NCI-H345 (cell line): Measurements from ENCODE around the gene SELENOW.
A peak's percentile ranks its signal among the peaks of the same experiment; 100 is the strongest.
"Not testable (repeated sequence)": the region's sequence is repeated elsewhere in the genome, so short reads cannot be mapped to it uniquely, and the experiment has no call there.

Experiments
- DNase-seq: peaks from one replicate; lab custom pipeline; 2025; lab: John Stamatoyannopoulos, UW

SELENOW gene

GRCh38 chr19:47778049-47778953, at the start of gene SELENOW:
Gene SELENOW, plus strand, starts transcription at chr19:47778703. Its CDS starts 83 bp downstream, at chr19:47778786.
- peak; percentile 76 for DNase-seq

- no peak for DNase-seq
These were observed 49.1 kb upstream of the SELENOW start for GRCh38 chr19:47729468-47729798.

- peak; percentile 31 for DNase-seq
These were observed 48.5 kb upstream of the SELENOW start for GRCh38 chr19:47729799-47730520.

GRCh38 chr19:47730521-47730889, 48.0 kb upstream of the SELENOW start:
- DNase-seq, result no peak

- DNase-seq, result no peak
These were observed 47.6 kb upstream of the SELENOW start for GRCh38 chr19:47730910-47731309.

- no peak for DNase-seq
These were observed 43.4 kb upstream of the SELENOW start for GRCh38 chr19:47735131-47735530.

- no peak for DNase-seq
These were observed 37.5 kb upstream of the SELENOW start for GRCh38 chr19:47740866-47741519.

- no peak for DNase-seq
These were observed 36.9 kb upstream of the SELENOW start for GRCh38 chr19:47741544-47742140.

GRCh38 chr19:47742634-47743033, 35.9 kb upstream of the SELENOW start:
- no peak for DNase-seq

GRCh38 chr19:47745010-47745901, 33.2 kb upstream of the SELENOW start, which contains the start of gene NOP53:
Gene NOP53, plus strand, starts transcription at chr19:47745546. Its CDS starts 14 bp downstream, at chr19:47745560.
- peak; percentile 91 for DNase-seq

- not testable (repeated sequence) for DNase-seq
These were observed 32.4 kb upstream of the SELENOW start for GRCh38 chr19:47746129-47746528.

GRCh38 chr19:47749326-47749725, 29.2 kb upstream of the SELENOW start:
- DNase-seq, result no peak

GRCh38 chr19:47750752-47751151, 27.8 kb upstream of the SELENOW start:
- no peak for DNase-seq

- DNase-seq, result no peak
These were observed 25.9 kb upstream of the SELENOW start for GRCh38 chr19:47752440-47753211.

GRCh38 chr19:47754206-47755064, 24.1 kb upstream of the SELENOW start:
- no peak for DNase-seq

GRCh38 chr19:47755065-47755761, 23.3 kb upstream of the SELENOW start:
- DNase-seq, result no peak

GRCh38 chr19:47755762-47756626, 22.5 kb upstream of the SELENOW start:
- no peak for DNase-seq

GRCh38 chr19:47756627-47756929, 21.9 kb upstream of the SELENOW start:
- no peak for DNase-seq
